SH-SY5Y (cell line): ENCODE measurements around the gene CPED1.

Experiments
- GATA2 ChIP-seq: IDR thresholded peaks from 2 replicates; pipeline ENCODE4 v1.6.1; 2011; ENCODE audit warnings: mild to moderate bottlenecking, low read depth, low read length
- GATA3 ChIP-seq: IDR thresholded peaks from 2 replicates; pipeline ENCODE4 v1.6.1; 2011; ENCODE audit warnings: low read depth, mild to moderate bottlenecking, low read length, moderate library complexity

DNA sequence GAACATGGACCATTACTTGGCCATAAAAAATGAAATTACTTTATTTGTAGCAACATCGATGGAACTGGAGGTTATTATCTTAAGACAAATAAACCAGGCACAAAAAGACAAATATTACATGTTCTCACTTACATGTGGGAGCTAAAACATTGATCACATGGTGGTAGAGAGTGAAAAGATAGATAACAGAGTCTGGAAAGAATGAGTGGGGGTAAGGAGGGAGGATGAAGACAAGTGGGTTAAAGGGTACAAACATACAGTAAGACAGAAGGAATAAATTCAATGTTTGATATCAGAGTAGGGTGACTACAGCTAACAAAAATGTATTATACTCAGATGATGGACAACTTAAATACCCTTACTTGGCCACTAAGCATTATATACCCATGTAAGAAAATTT lies 240.3 kb downstream of the CPED1 start:
- TF ChIP-seq GATA2: no peak
- TF ChIP-seq GATA3: no peak
